WERI-Rb-1 (cell line): ENCODE results near the gene TRIM38.

Experiments used
- DNase-seq: peaks from one replicate; pipeline ENCODE4 v3.0.0-alpha.2; 2020
- H3K27ac ChIP-seq: fragments of 250-450 bp; sonication (Bioruptor Pico); 2 replicates; pipeline ENCODE4 v1.5.1; 2020; ENCODE audit warnings: mild to moderate bottlenecking, moderate library complexity
- H3K27me3 ChIP-seq: fragments of 250-450 bp; sonication (Bioruptor Pico); 2 replicates; pipeline ENCODE4 v1.5.1; 2021; ENCODE audit warnings: mild to moderate bottlenecking, low read depth, moderate library complexity; ENCODE audit not compliant: insufficient read depth, severe bottlenecking
- H3K36me3 ChIP-seq: fragments of 250-450 bp; sonication (Bioruptor Pico); 2 replicates; pipeline ENCODE4 v1.5.1; 2020; ENCODE audit warnings: mild to moderate bottlenecking, moderate library complexity
- H3K4me3 ChIP-seq: 2 replicates; pipeline ENCODE4 v1.5.1; 2011; ENCODE audit warnings: low read depth, mild to moderate bottlenecking, control low read depth, low read length
- H3K9me3 ChIP-seq: fragments of 250-450 bp; sonication (Bioruptor Pico); 2 replicates; pipeline ENCODE4 v1.5.1; 2021; ENCODE audit warnings: mild to moderate bottlenecking, moderate library complexity; ENCODE audit not compliant: severe bottlenecking
- TF ChIP-seq, protein P1 (sequence below): IDR thresholded peaks from 2 replicates; pipeline ENCODE4 v1.5.1; 2011; ENCODE audit warnings: low read depth, mild to moderate bottlenecking, control low read depth, inconsistent platforms, low read length

Gene TRIM38, protein sequence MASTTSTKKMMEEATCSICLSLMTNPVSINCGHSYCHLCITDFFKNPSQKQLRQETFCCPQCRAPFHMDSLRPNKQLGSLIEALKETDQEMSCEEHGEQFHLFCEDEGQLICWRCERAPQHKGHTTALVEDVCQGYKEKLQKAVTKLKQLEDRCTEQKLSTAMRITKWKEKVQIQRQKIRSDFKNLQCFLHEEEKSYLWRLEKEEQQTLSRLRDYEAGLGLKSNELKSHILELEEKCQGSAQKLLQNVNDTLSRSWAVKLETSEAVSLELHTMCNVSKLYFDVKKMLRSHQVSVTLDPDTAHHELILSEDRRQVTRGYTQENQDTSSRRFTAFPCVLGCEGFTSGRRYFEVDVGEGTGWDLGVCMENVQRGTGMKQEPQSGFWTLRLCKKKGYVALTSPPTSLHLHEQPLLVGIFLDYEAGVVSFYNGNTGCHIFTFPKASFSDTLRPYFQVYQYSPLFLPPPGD

DNA sequence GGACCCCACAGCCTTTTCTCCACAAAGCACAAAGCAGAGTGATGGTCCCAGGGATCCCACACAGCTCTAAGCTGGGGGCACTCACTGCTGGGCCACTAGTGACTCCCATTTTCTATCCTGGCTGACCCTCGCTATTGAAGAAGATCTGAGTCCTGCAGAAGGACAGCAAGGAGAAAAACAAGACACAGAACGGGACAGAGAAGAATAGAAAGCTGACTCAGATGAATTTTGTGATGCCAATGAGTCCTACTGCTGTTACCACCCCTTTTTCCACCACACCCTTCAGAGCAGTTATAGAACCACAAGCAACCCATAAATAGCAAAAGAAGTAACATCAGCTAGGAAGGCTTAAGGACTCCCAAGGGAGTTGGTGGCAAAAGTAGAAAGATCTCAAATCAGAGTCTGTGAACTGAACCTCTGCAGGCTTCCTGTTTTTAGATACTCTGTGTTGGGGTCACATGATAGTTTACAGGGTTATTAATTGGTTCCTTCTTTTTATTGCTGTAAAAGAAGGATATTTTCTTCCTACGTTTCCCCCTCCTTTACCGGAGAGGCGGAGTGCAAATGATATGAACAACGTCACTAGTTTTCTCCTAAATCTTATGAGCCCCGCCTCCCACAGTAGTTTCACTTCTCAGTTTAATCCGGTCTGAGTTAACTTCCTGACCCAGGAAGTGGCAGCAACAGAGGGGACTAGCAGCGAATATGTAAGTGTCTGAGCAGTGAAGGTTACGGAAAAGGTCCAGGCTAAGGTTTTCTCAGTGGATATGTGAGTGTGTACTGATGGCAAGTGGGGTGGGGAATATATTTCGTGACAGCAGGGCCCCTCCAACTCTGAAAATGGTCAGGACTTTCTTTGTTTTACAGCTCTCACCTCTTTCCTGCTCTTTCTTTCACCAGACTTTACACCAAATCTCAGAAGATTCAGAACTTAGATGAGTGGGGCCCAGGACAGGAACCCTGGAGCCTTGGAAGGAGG is at the start of gene TRIM38:
TSS of gene TRIM38 (plus strand) at position 654 of the 979 bp plus-strand sequence. CDS start 3,721 bp downstream, outside the sequence.
- no peak for DNase-seq
- H3K9me3 ChIP-seq, result peaks cover 16% of the 10 kb centered on the region
- TF ChIP-seq, protein P1, sequence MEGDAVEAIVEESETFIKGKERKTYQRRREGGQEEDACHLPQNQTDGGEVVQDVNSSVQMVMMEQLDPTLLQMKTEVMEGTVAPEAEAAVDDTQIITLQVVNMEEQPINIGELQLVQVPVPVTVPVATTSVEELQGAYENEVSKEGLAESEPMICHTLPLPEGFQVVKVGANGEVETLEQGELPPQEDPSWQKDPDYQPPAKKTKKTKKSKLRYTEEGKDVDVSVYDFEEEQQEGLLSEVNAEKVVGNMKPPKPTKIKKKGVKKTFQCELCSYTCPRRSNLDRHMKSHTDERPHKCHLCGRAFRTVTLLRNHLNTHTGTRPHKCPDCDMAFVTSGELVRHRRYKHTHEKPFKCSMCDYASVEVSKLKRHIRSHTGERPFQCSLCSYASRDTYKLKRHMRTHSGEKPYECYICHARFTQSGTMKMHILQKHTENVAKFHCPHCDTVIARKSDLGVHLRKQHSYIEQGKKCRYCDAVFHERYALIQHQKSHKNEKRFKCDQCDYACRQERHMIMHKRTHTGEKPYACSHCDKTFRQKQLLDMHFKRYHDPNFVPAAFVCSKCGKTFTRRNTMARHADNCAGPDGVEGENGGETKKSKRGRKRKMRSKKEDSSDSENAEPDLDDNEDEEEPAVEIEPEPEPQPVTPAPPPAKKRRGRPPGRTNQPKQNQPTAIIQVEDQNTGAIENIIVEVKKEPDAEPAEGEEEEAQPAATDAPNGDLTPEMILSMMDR, result no peak
- H3K27me3 ChIP-seq, result no peaks in the 10 kb centered on the region
- no peak within 1 kb of the TSS for H3K27ac ChIP-seq
- no peaks in the 10 kb centered on the region for H3K36me3 ChIP-seq
- no peak within 1 kb of the TSS for H3K4me3 ChIP-seq

DNA sequence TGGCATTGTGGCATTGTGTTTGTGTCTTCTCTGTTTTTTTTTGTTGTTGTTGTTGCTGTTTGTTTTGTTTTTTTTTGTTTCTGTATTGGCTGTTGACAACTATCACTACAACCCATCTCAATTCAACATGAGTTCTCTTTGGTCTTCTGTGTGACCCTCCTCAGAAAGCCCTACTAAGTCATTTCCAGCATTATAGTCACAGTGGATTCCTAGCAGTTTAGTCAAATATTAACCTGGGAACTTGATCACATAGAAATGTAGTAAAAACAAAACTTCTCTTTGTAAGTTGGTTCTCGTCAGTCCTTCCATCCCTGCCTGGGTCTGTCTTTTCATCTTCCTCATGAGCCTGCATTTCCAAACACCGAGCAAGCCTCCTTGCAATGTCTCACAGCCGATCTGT is 48.9 kb upstream of the TRIM38 start:
- H3K4me3 ChIP-seq, result no peak overlapping the region
- H3K36me3 ChIP-seq, result no peaks in the 10 kb centered on the region
- no peaks in the 10 kb centered on the region for H3K9me3 ChIP-seq
- H3K27ac ChIP-seq, result no peak overlapping the region
- no peak for DNase-seq
- TF ChIP-seq, protein P1, result no peak
- no peaks in the 10 kb centered on the region for H3K27me3 ChIP-seq

DNA sequence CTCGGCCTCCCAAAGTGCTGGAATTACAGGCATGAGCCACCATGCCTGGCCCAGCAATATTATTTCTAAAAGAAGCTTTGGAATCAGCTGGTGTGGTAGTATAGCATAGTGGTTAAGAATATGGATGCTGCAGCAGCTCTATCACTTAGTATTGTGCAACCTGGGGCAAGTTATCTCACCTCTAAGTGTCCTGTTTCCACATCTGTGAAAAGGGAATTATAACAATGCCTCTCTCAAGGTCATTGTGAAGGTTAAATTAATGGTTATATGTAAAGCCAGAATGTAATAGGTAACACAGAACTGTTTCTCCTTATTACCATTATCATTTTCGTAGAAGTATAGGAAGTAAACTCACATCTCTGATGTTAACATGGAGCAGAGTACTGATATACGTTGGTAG is 46.3 kb upstream of the TRIM38 start:
- no peaks in the 10 kb centered on the region for H3K9me3 ChIP-seq
- H3K36me3 ChIP-seq, result no peaks in the 10 kb centered on the region
- no peaks in the 10 kb centered on the region for H3K27me3 ChIP-seq
- TF ChIP-seq, protein P1, result no peak
- DNase-seq, result no peak
- H3K4me3 ChIP-seq, result no peak overlapping the region
- H3K27ac ChIP-seq, result no peak overlapping the region

DNA sequence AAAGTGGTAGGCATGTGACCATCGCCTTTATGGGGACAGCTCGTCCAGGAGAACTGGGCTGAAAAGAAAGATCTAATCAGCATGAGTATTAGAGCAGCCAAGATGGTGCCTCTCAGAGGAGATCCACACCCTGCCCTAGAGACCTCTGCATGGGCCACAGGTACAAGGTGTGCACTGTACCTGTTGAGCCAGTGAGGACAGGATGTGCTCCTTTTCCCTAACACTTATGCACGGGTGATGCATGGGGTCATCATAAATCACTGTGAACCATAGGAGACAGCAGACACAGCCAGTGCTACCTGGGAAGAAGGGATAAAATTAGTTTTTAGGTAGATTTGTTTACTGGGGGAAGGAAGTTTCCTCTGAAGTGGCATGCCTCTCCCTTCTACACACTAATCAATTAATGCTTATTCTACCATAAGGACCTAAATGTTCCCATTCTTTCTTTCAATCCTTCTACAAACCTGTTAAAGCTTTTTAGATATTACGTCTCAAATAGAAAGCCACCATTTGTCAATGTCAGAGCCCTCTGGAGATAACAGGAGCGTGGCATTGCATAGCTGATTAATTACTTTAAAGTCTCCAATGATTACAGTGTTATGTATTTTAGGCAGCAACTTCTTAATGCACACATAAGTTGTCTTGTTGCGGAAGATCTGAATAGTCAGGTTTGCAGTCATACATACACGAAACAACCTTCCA is 45.7 kb upstream of the TRIM38 start:
- TF ChIP-seq, protein P1, result no peak
- H3K9me3 ChIP-seq, result no peaks in the 10 kb centered on the region

DNA sequence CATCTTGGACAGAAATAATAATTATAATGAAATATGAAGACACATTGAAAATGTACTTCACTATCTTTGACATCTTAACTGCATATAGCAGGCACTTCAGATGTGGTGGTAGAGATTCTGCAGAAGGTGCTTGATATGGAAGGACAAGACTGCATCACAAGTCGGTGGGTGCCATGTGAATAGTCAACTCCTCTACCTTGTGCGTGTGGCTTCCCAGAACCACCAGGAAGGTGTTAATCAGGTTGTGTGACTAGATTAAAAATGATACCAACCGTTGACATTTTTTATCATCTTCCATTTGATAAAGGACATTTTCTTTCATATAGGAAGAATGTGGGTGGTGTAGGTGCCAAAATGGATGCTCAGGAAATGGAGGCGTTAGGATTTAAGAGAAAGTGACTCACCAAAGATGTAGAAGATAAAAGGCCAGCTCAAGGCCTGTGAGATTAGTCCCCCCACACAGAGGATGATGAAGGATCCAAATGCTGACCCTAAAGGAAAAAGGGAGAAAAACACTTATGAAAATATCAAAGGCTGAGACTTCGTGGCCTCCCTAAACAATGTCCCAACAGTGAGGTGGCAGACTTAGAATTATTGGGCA is 44.4 kb upstream of the TRIM38 start:
- H3K4me3 ChIP-seq, result no peak overlapping the region
- no peaks in the 10 kb centered on the region for H3K9me3 ChIP-seq
- H3K27ac ChIP-seq, result no peak overlapping the region
- no peaks in the 10 kb centered on the region for H3K36me3 ChIP-seq
- H3K27me3 ChIP-seq, result no peaks in the 10 kb centered on the region
- TF ChIP-seq, protein P1, result no peak
- no peak for DNase-seq

More for the DNA sequence above, 45.7 kb upstream of the TRIM38 start:
- Histone ChIP-seq H3K4me3 (no peak overlapping the region), H3K27me3 (no peaks in the 10 kb centered on the region), H3K27ac (no peak overlapping the region), H3K36me3 (no peaks in the 10 kb centered on the region)
- no peak for DNase-seq
